GM12874 (cell line): Measurements from ENCODE around the gene PDGFD.

Experiments used
- CTCF ChIP-seq: IDR thresholded peaks from 2 replicates; pipeline ENCODE4 v1.5.1; 2011; ENCODE audit warnings: low read depth, mild to moderate bottlenecking, control low read depth, low read length, moderate library complexity; ENCODE audit not compliant: insufficient read depth

Gene PDGFD

GRCh38 chr11:104175769-104176168, 11.8 kb upstream of the PDGFD start:
- no peak for TF ChIP-seq CTCF

- TF ChIP-seq CTCF, result no peak
Measured at GRCh38 chr11:104169091-104169490, 5.1 kb upstream of the PDGFD start.

GRCh38 chr11:104165014-104165413, 1.1 kb upstream of the PDGFD start:
- TF ChIP-seq CTCF, result no peak

GRCh38 chr11:104163100-104164027, 583 bp downstream of the PDGFD start:
- TF ChIP-seq CTCF, result no peak

GRCh38 chr11:104161751-104162450, 2.0 kb downstream of the PDGFD start:
- TF ChIP-seq CTCF, result no peak

GRCh38 chr11:104159356-104159755, 4.6 kb downstream of the PDGFD start:
- no peak for TF ChIP-seq CTCF

GRCh38 chr11:104155375-104155774, 8.6 kb downstream of the PDGFD start:
- no peak for TF ChIP-seq CTCF
